T-helper 1 cell treated with Interleukin-12 subunit alpha and Interleukin-12 subunit beta and Interleukin-4 antibody, amounts not matched to agents 30 ng/mL and 1 ng/mL, for 36 hours (primary cell): ENCODE results near the gene ATF6B. TPM values are rescaled to one million over a fixed set of nuclear protein-coding genes. Genes with fewer than 3 reads are reported as not detected.
"Not testable (repeated sequence)": the region's sequence is repeated elsewhere in the genome, so short reads cannot be mapped to it uniquely, and the experiment has no call there.

Source experiments
- intact Hi-C: fragments of 100-400 bp; cut with micrococcal nuclease; formaldehyde crosslinking; loops from one replicate; pipeline ENCODE4 v1.15.1; 2024
- total RNA-seq: library from RNA; stranded (reverse); gene quantifications from 2 replicates; pipeline ENCODE4 v1.2.3, GENCODE V29; 2022

ATF6B gene
- total RNA-seq, 1 donor from 2014 or later: 155 TPM

- intact Hi-C loops: no loop called here
Observed at GRCh38 chr6:32156891-32157290, 28.8 kb upstream of the ATF6B start.

- intact Hi-C loops: loop anchor here (1.0 kb wide), 6 partner anchors 24 to 106 kb away; partner anchors contain the start of genes FKBPL and RNF5
Observed at GRCh38 chr6:32154514-32155161, 26.6 kb upstream of the ATF6B start.

- intact Hi-C loops: loop anchor here (1.0 kb wide), 6 partner anchors 24 to 106 kb away; partner anchors contain the start of genes FKBPL and RNF5
Observed at GRCh38 chr6:32153564-32154513, 25.8 kb upstream of the ATF6B start, which contains the start of gene PPT2. Gene PPT2 (plus strand): TSS chr6:32154141. CDS start chr6:32154595, 454 bp downstream.

GRCh38 chr6:32152769-32153563 lies 24.9 kb upstream of the ATF6B start:
- intact Hi-C loops: no loop called here

GRCh38 chr6:32151863-32152768 lies 24.1 kb upstream of the ATF6B start, which contains the start of gene PRRT1:
Gene PRRT1 (minus strand): TSS chr6:32151939. CDS start chr6:32151827, 112 bp downstream.
- intact Hi-C loops: no loop called here

- intact Hi-C loops: no loop called here
Observed at GRCh38 chr6:32151181-32151862, 23.3 kb upstream of the ATF6B start.

- intact Hi-C loops: no loop called here
Observed at GRCh38 chr6:32149932-32150870, 22.2 kb upstream of the ATF6B start.

- intact Hi-C loops: no loop called here
Observed at GRCh38 chr6:32149092-32149755, 21.2 kb upstream of the ATF6B start.

GRCh38 chr6:32148289-32149091 lies 20.4 kb upstream of the ATF6B start:
- intact Hi-C loops: loop anchor here (1.0 kb wide), 3 partner anchors 20 to 47 kb away; partner anchors contain the start of genes ATF6B and RNF5

GRCh38 chr6:32147401-32148132 lies 19.5 kb upstream of the ATF6B start:
- intact Hi-C loops: loop anchor here (1.0 kb wide), 3 partner anchors 19 to 48 kb away; partner anchors contain the start of genes ATF6B and RNF5

- intact Hi-C loops: no loop called here
Observed at GRCh38 chr6:32146687-32147086, 18.6 kb upstream of the ATF6B start.

GRCh38 chr6:32146287-32146686 lies 18.2 kb upstream of the ATF6B start:
- intact Hi-C loops: no loop called here

GRCh38 chr6:32144238-32144637 lies 16.2 kb upstream of the ATF6B start:
- intact Hi-C loops: not testable (repeated sequence)

- intact Hi-C loops: no loop called here
Observed at GRCh38 chr6:32140420-32141046, 12.5 kb upstream of the ATF6B start.

GRCh38 chr6:32139590-32139989 lies 11.5 kb upstream of the ATF6B start:
- intact Hi-C loops: loop anchor here (10.0 kb wide), 1 partner anchor 1275 kb away; the partner anchor contains the start of genes CUTA and PHF1
